Ascending aorta (tissue), 2 donors: Measurements from ENCODE around the gene GNPTAB. TPM values are rescaled to one million over a fixed set of nuclear protein-coding genes. Genes with fewer than 3 reads are reported as not detected.
"Not testable (repeated sequence)": the region's sequence is repeated elsewhere in the genome, so short reads cannot be mapped to it uniquely, and the experiment has no call there.

Experiments
- DNase-seq, 2 donors: peaks; one replicate each; pipeline ENCODE4 v3.0.0-alpha.2; 2019; ENCODE audit warnings: low spot score in 2 of 2
- H3K27ac ChIP-seq, 2 donors: fragments of 200-600 bp; sonication (generic); one replicate each; pipeline ENCODE4 v1.5.1; 2016 to 2017; ENCODE audit warnings: mild to moderate bottlenecking in 1 of 2
- H3K27me3 ChIP-seq: fragments of 200-600 bp; sonication (generic); one replicate; pipeline ENCODE4 v1.5.1; 2017
- H3K36me3 ChIP-seq, 2 donors: fragments of 200-600 bp; sonication (generic); one replicate each; pipeline ENCODE4 v1.5.1; 2016
- H3K4me1 ChIP-seq, 2 donors: fragments of 200-600 bp; sonication (generic); one replicate each; pipeline ENCODE4 v1.5.1; 2016 to 2017; ENCODE audit warnings: mild to moderate bottlenecking in 1 of 2
- H3K4me3 ChIP-seq, 2 donors: fragments of 200-600 bp; sonication (generic); one replicate each; pipeline ENCODE4 v1.5.1; 2016 to 2017; ENCODE audit warnings: mild to moderate bottlenecking in 1 of 2
- H3K9me3 ChIP-seq, 2 donors: fragments of 200-600 bp; sonication (generic); one replicate each; pipeline ENCODE4 v1.5.1; 2016
- intact Hi-C: fragments of 100-400 bp; cut with DNase I; formaldehyde crosslinking; loops from one replicate; pipeline ENCODE4 v1.15.1; 2023
- total RNA-seq: library from RNA; depleted of rRNA; stranded (reverse); fragments of >200 nt; gene quantifications from one replicate; pipeline ENCODE4 v1.1.0, GENCODE V29; 2016
- TF ChIP-seq, protein P1 (sequence below), 3 experiments: fragments of 200-600 bp in 2 of 3; fragments of 450-650 bp in 1 of 3; sonication (generic) in 2 of 3; IDR thresholded peaks; one replicate each; pipeline ENCODE4 v1.5.1; 2016 to 2019; ENCODE audit warnings: antibody characterized with exemption in 3 of 3, mild to moderate bottlenecking in 1 of 3, moderate library complexity in 1 of 3

Gene GNPTAB
- total RNA-seq, 1 donor from 2014 or later, result 9.5 TPM

DNA sequence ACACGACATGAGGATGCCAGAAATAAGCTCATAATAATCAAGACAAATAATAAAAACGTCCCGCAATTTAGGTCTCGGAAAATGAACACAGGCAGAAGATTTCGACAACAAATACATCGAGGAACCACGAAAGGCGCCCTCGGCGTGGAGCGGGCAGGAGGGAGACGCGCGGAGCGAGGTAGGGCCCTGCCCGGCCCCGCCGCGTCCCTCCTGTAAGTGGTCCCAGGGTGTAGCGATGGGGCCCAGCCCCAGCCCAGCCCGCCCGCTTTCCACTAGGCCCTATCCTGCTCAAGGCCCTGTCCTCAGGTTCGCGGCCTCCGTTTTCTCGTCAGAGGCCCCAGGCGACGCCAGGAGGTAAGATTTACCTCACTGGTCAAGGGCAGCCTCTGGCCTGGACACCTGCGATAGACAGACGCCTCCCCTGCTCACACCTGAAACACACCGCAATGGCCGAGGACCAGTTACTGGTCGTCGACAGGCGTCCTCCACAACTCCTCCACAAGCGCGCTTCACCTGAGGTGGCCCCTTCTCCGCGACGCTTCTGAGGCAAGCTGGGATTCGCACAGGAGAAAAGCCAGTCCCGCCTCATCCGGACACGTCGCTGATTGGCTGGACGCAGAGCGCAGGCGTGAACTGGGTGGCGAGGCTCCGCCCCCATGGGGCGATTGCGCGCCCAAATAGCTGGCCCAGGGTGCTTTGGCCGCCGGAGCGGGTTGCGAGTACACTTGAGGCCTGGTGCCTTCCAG is 91.7 kb downstream of the GNPTAB start, which contains the start of gene SYCP3:
Gene SYCP3, minus strand, starts transcription at position 543 of the 746 bp plus-strand sequence. CDS start 1,527 bp downstream, outside the sequence.
- no peak within 1 kb of the TSS for H3K27ac ChIP-seq
- no peak for DNase-seq
- TF ChIP-seq, protein P1, sequence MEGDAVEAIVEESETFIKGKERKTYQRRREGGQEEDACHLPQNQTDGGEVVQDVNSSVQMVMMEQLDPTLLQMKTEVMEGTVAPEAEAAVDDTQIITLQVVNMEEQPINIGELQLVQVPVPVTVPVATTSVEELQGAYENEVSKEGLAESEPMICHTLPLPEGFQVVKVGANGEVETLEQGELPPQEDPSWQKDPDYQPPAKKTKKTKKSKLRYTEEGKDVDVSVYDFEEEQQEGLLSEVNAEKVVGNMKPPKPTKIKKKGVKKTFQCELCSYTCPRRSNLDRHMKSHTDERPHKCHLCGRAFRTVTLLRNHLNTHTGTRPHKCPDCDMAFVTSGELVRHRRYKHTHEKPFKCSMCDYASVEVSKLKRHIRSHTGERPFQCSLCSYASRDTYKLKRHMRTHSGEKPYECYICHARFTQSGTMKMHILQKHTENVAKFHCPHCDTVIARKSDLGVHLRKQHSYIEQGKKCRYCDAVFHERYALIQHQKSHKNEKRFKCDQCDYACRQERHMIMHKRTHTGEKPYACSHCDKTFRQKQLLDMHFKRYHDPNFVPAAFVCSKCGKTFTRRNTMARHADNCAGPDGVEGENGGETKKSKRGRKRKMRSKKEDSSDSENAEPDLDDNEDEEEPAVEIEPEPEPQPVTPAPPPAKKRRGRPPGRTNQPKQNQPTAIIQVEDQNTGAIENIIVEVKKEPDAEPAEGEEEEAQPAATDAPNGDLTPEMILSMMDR (IDR thresholded peaks at IDR 0.05), result no peak
- H3K9me3 ChIP-seq, result no peaks in the 10 kb centered on the region
- peaks cover 7 to 33% of the 10 kb centered on the region in 2 donors for H3K36me3 ChIP-seq
- intact Hi-C loops, result no loop called here
- H3K27me3 ChIP-seq, result no peaks in the 10 kb centered on the region
- H3K4me3 ChIP-seq, result no peak within 1 kb of the TSS
- no peaks in the 10 kb centered on the region for H3K4me1 ChIP-seq

DNA sequence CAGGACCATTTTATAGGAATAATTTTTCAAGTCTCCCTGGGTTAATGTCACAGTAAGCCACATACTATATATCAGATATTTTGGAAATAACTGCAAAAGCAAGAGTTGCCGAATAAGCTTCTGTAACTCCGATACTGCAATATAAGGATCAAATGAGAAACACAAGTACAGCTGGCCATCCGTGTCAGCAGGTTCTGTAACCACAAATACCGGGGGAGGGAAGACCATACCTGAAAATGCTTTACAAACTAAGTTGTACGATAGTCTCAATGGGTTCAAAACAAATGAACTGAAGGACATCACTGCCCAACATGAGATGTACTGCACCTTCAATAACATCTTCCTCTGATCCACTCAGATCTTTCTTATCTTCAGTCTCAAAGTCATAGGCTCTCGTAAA is 93.3 kb downstream of the GNPTAB start:
- intact Hi-C loops, result no loop called here
- peaks cover 5 to 34% of the 10 kb centered on the region in 2 donors for H3K36me3 ChIP-seq

DNA sequence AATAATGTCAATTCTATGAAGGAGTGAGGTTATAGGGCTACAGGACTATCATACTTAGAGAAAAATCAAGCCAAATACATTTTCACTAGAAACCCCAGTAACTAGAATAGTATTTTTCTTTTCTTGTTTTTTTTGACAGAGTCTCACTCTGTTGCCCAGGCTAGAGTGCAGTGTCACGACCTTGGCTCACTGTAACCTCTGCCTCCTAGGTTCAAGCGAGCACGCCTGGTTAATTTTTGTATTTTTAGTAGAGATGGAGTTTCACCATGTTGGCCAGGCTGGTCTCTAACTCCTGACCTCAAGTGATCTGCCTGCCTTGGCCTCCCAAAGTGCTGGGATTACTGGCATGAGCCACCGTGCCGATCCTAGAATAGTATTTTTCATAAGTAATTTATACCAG is 96.3 kb downstream of the GNPTAB start:
- DNase-seq, H3K9me3 ChIP-seq, H3K27me3 ChIP-seq, H3K4me3 ChIP-seq, H3K4me1 ChIP-seq, intact Hi-C loops, H3K27ac ChIP-seq: not testable (repeated sequence)
- H3K36me3 ChIP-seq, result peaks cover 5 to 40% of the 10 kb centered on the region in 2 donors

More for the DNA sequence above, 93.3 kb downstream of the GNPTAB start:
- no peak overlapping the region for H3K4me3 ChIP-seq
- H3K27me3 ChIP-seq, result no peaks in the 10 kb centered on the region
- DNase-seq, result no peak
- H3K9me3 ChIP-seq, result no peaks in the 10 kb centered on the region
- H3K4me1 ChIP-seq, result no peaks in the 10 kb centered on the region
- H3K27ac ChIP-seq, result no peak overlapping the region
- TF ChIP-seq, protein P1 (IDR thresholded peaks at IDR 0.05), result no peak

DNA sequence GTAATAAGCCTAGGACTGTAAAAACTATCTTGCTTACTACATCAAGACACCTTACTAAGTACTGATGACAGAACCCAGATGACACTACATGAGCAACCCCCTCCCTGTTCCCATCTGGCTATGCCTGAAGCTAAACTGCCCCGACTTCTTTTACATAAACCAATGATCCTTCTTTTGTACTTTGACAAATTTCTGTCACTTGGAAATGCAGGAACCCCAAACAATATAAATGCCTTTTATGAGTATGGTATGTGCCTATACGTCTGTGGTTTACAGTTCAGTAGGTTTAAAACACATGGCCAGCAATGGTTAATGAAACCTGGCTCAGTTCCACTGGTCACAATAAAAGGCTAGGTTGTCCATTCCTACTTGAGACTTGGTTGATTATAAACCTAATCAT is 97.6 kb downstream of the GNPTAB start:
- Histone ChIP-seq H3K36me3 (peaks cover 0 to 39% of the 10 kb centered on the region in 2 donors), H3K9me3 (no peaks in the 10 kb centered on the region), H3K27ac (no peak overlapping the region), H3K4me1 (no peaks in the 10 kb centered on the region), H3K27me3 (no peaks in the 10 kb centered on the region), H3K4me3 (no peak overlapping the region)
- no peak for DNase-seq
- TF ChIP-seq, protein P1 (IDR thresholded peaks at IDR 0.05), result no peak
- intact Hi-C loops, result no loop called here

DNA sequence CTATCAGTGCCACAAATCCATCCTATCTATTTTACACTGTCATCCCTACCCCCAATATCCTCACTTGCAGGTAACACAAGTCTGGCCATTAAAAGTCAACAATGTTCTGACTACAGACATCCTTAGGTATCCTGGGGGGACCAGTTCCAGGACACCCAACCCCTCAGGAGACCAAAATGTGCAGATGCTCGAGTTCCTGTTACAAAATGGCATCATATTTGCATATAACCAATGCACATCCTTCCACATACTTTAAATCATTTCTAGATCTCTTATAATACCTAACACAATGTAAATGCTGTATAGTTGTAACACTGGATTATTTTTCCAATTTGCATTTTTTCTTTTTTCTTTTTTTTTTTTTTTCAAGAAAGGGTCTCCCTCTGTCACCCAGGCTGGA is 98.4 kb downstream of the GNPTAB start:
- Histone ChIP-seq H3K36me3 (peaks cover 0 to 44% of the 10 kb centered on the region in 2 donors), H3K27me3 (no peaks in the 10 kb centered on the region), H3K9me3 (no peaks in the 10 kb centered on the region), H3K4me3 (no peak overlapping the region), H3K4me1 (no peaks in the 10 kb centered on the region), H3K27ac (no peak overlapping the region)
- DNase-seq, result no peak
- TF ChIP-seq, protein P1 (IDR thresholded peaks at IDR 0.05), result no peak
- intact Hi-C loops, result no loop called here

DNA sequence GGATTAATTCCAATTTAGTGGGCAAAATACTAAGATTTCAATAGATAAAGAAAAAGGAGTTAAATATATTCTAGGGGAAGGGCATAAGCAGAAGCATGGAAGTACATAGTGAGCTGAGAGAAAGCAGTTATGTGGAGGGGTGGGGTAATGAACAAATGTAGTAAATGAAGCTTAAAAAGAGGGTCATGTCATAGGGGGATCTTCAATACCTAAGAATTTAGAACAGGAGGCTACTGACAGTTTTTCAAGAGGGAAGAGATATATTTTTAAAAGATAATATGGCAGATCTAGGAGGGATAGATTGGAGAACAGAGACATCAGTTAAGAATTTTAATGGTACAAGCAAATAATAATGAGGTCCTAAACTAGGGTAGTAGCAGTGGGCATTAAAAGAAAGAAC is 100.9 kb downstream of the GNPTAB start:
- no peak overlapping the region for H3K27ac ChIP-seq

More for the DNA sequence above, 100.9 kb downstream of the GNPTAB start:
- Histone ChIP-seq H3K36me3 (peaks cover 4 to 48% of the 10 kb centered on the region in 2 donors), H3K4me3 (no peak overlapping the region), H3K4me1 (no peaks in the 10 kb centered on the region), H3K27me3 (no peaks in the 10 kb centered on the region), H3K9me3 (no peaks in the 10 kb centered on the region)
- TF ChIP-seq, protein P1 (IDR thresholded peaks at IDR 0.05), result no peak
- no peak for DNase-seq
- intact Hi-C loops, result no loop called here
